GM10248 (cell line): Measurements from ENCODE around the gene MTRF1L.
A peak's percentile ranks its signal among the peaks of the same experiment; 100 is the strongest.

Experiments
- CTCF ChIA-PET: fragments of 300-600 bp; sonication (Branson Sonifier 250); formaldehyde crosslinking; extraction: SDS; loops from one replicate; lab custom pipeline; 2021; ENCODE audit warnings: antibody characterized with exemption; lab: Yijun Ruan, JAX
- POLR2A ChIA-PET: fragments of 350-650 bp; sonication (Branson Sonifier 250); formaldehyde crosslinking; extraction: SDS; loops from one replicate; lab custom pipeline; 2020; ENCODE audit warnings: antibody characterized with exemption; lab: Yijun Ruan, JAX
- DNase-seq: peaks from one replicate; pipeline ENCODE4 v3.0.0; 2012; ENCODE audit errors: extremely low spot score
- CTCF ChIP-seq: IDR thresholded peaks from 2 replicates; pipeline ENCODE4 v1.5.1; 2012; ENCODE audit warnings: mild to moderate bottlenecking, low read depth; ENCODE audit errors: extremely low read depth, missing control alignments, control extremely low read depth

The MTRF1L gene

GRCh38 chr6:153028286-153028685 lies 25.8 kb upstream of the MTRF1L start:
- no peak for DNase-seq
- CTCF ChIA-PET = interaction anchor here (0.9 kb wide), 1 partner anchor 9 kb away, joined by 3 read pairs; no protein-coding TSS in a partner anchor
- POLR2A ChIA-PET = no interaction called here
- no peak for TF ChIP-seq CTCF

GRCh38 chr6:153027480-153027879 lies 25.0 kb upstream of the MTRF1L start:
- ChIA-PET POLR2A (no interaction called here), CTCF (interaction anchor here (2.2 to 5.0 kb wide), 2 partner anchors 73 to 80 kb away, joined by 7 to 45 read pairs; no protein-coding TSS in a partner anchor)
- no peak for DNase-seq
- TF ChIP-seq CTCF = no peak

- POLR2A ChIA-PET = no interaction called here
These were observed 22.2 kb upstream of the MTRF1L start for GRCh38 chr6:153024709-153025017.

GRCh38 chr6:153023977-153024708 lies 21.6 kb upstream of the MTRF1L start:
- POLR2A ChIA-PET = no interaction called here
- CTCF ChIA-PET = interaction anchor here (0.7 to 5.0 kb wide), 16 partner anchors 10 to 161 kb away, joined by 3 to 45 read pairs (median 3); no protein-coding TSS in a partner anchor
- TF ChIP-seq CTCF = peak; percentile 87

More at GRCh38 chr6:153024709-153025017, 22.2 kb upstream of the MTRF1L start:
- CTCF ChIA-PET = interaction anchor here (0.7 to 5.0 kb wide), 16 partner anchors 9 to 159 kb away, joined by 3 to 45 read pairs (median 3); no protein-coding TSS in a partner anchor
- no peak for TF ChIP-seq CTCF
- no peak for DNase-seq

GRCh38 chr6:153018355-153018754 lies 15.8 kb upstream of the MTRF1L start:
- ChIA-PET POLR2A (no interaction called here), CTCF (interaction anchor here (1.2 to 2.0 kb wide), 2 partner anchors 8 to 64 kb away, joined by 3 to 7 read pairs; no protein-coding TSS in a partner anchor)
- DNase-seq = no peak
- TF ChIP-seq CTCF = no peak

More at GRCh38 chr6:153023977-153024708, 21.6 kb upstream of the MTRF1L start:
- peak; percentile 57 for DNase-seq

- ChIA-PET POLR2A (no interaction called here), CTCF (interaction anchor here (1.1 kb wide), 1 partner anchor 63 kb away, joined by 3 read pairs; no protein-coding TSS in a partner anchor)
- TF ChIP-seq CTCF = no peak
- DNase-seq = no peak
These were observed 14.3 kb upstream of the MTRF1L start for GRCh38 chr6:153016846-153017245.
